HG03558 (cell line): ENCODE measurements around the gene LHX6.

Experiments used
- ATAC-seq: cut with Tn5 transposase; IDR thresholded peaks from one replicate; pipeline ENCODE4 v1.9.1; 2021; ENCODE audit warnings: moderate number of reproducible peaks; ENCODE audit not compliant: unreplicated experiment; ENCODE audit errors: extremely low read depth

LHX6 gene

GRCh38 chr9:122239722-122240121 lies 11.0 kb upstream of the LHX6 start:
- no peak for ATAC-seq

- no peak for ATAC-seq
Measured at GRCh38 chr9:122236681-122237080, 7.9 kb upstream of the LHX6 start.

- no peak for ATAC-seq
Measured at GRCh38 chr9:122234022-122234748, 5.4 kb upstream of the LHX6 start.

GRCh38 chr9:122232796-122233306 lies 4.1 kb upstream of the LHX6 start:
- ATAC-seq = no peak

GRCh38 chr9:122229485-122229837 lies 704 bp upstream of the LHX6 start:
- ATAC-seq = no peak

GRCh38 chr9:122228191-122228567 lies 578 bp downstream of the LHX6 start:
- no peak for ATAC-seq

GRCh38 chr9:122227575-122227900 lies 1.2 kb downstream of the LHX6 start:
- no peak for ATAC-seq

GRCh38 chr9:122226758-122227574 lies 1.8 kb downstream of the LHX6 start:
- ATAC-seq = no peak

GRCh38 chr9:122226142-122226757 lies 2.5 kb downstream of the LHX6 start:
- ATAC-seq = no peak

- no peak for ATAC-seq
Measured at GRCh38 chr9:122225312-122226141, 3.2 kb downstream of the LHX6 start.

- ATAC-seq = no peak
Measured at GRCh38 chr9:122223435-122223834, 5.3 kb downstream of the LHX6 start.

GRCh38 chr9:122222791-122223190 lies 6.0 kb downstream of the LHX6 start:
- no peak for ATAC-seq

GRCh38 chr9:122221183-122221811 lies 7.5 kb downstream of the LHX6 start:
- ATAC-seq = no peak

GRCh38 chr9:122220673-122221182 lies 8.0 kb downstream of the LHX6 start:
- no peak for ATAC-seq

GRCh38 chr9:122219856-122220672 lies 8.7 kb downstream of the LHX6 start:
- no peak for ATAC-seq

GRCh38 chr9:122218935-122219855 lies 9.6 kb downstream of the LHX6 start:
- ATAC-seq = no peak

GRCh38 chr9:122218071-122218934 lies 10.5 kb downstream of the LHX6 start:
- no peak for ATAC-seq
